ENCODE measurements around the gene C12orf42.
A peak's percentile ranks its signal among the peaks of the same experiment; 100 is the strongest.
"Not testable (repeated sequence)": the region's sequence is repeated elsewhere in the genome, so short reads cannot be mapped to it uniquely, and the experiment has no call there.

Gene C12orf42

GRCh38 chr12:103431950-103432349 lies 63.8 kb downstream of the C12orf42 start:
- TF ChIP-seq PAX5 (IDR thresholded peaks at IDR 0.05; ENCODE audit: insufficient read depth, low read length, severe bottlenecking) (no peak), POLR2A (IDR thresholded peaks at IDR 0.05; ENCODE audit: low read depth, low read length) (no peak), POU2F2 (IDR thresholded peaks at IDR 0.05; ENCODE audit: low read depth, low read length) (no peak), TAF1 (IDR thresholded peaks at IDR 0.05; ENCODE audit: low read depth, low read length) (no peak), SPI1 (IDR thresholded peaks at IDR 0.05; ENCODE audit: low read depth, low read length) (no peak), POLR2AphosphoS5 (IDR thresholded peaks at IDR 0.05; ENCODE audit: low read depth, low read length) (no peak)
- FAIRE-seq = no peak
- DNase-seq (ENCODE audit: insufficient read length, low spot score) = no peak

GRCh38 chr12:103431387-103431786 lies 64.4 kb downstream of the C12orf42 start:
- TF ChIP-seq TAF1 (IDR thresholded peaks at IDR 0.05; ENCODE audit: low read depth, low read length) (no peak), SPI1 (IDR thresholded peaks at IDR 0.05; ENCODE audit: low read depth, low read length) (peak; percentile 91)
- no peak for DNase-seq (ENCODE audit: insufficient read length, low spot score)
- FAIRE-seq = no peak

- FAIRE-seq; DNase-seq (ENCODE audit: insufficient read length, low spot score): not testable (repeated sequence)
Observed at GRCh38 chr12:103425674-103426073, 70.1 kb downstream of the C12orf42 start.

- not testable (repeated sequence) for FAIRE-seq
Observed at GRCh38 chr12:103424849-103425586, 70.8 kb downstream of the C12orf42 start.

GRCh38 chr12:103423516-103423910 lies 72.3 kb downstream of the C12orf42 start:
- no peak for FAIRE-seq
- no peak for DNase-seq (ENCODE audit: insufficient read length, low spot score)
- TF ChIP-seq POLR2AphosphoS5 (IDR thresholded peaks at IDR 0.05; ENCODE audit: low read depth, low read length) = no peak
- no peak for TF ChIP-seq PAX5 (IDR thresholded peaks at IDR 0.05; ENCODE audit: insufficient read depth, low read length, severe bottlenecking)
- no peak for TF ChIP-seq TAF1 (IDR thresholded peaks at IDR 0.05; ENCODE audit: low read depth, low read length)
- no peak for TF ChIP-seq POU2F2 (IDR thresholded peaks at IDR 0.05; ENCODE audit: low read depth, low read length)
- no peak for TF ChIP-seq SPI1 (IDR thresholded peaks at IDR 0.05; ENCODE audit: low read depth, low read length)
- TF ChIP-seq POLR2A (IDR thresholded peaks at IDR 0.05; ENCODE audit: low read depth, low read length) = no peak

More at GRCh38 chr12:103424849-103425586, 70.8 kb downstream of the C12orf42 start:
- not testable (repeated sequence) for DNase-seq (ENCODE audit: insufficient read length, low spot score)

- TF ChIP-seq POU2F2 (IDR thresholded peaks at IDR 0.05; ENCODE audit: low read depth, low read length) (no peak), POLR2A (IDR thresholded peaks at IDR 0.05; ENCODE audit: low read depth, low read length) (no peak), PAX5 (IDR thresholded peaks at IDR 0.05; ENCODE audit: insufficient read depth, low read length, severe bottlenecking) (no peak), POLR2AphosphoS5 (IDR thresholded peaks at IDR 0.05; ENCODE audit: low read depth, low read length) (no peak), TAF1 (IDR thresholded peaks at IDR 0.05; ENCODE audit: low read depth, low read length) (no peak), SPI1 (IDR thresholded peaks at IDR 0.05; ENCODE audit: low read depth, low read length) (no peak)
- no peak for FAIRE-seq
- no peak for DNase-seq (ENCODE audit: insufficient read length, low spot score)
Observed at GRCh38 chr12:103422746-103423515, 72.8 kb downstream of the C12orf42 start.

- TF ChIP-seq POU2F2 (IDR thresholded peaks at IDR 0.05; ENCODE audit: low read depth, low read length) (no peak), POLR2A (IDR thresholded peaks at IDR 0.05; ENCODE audit: low read depth, low read length) (no peak), PAX5 (IDR thresholded peaks at IDR 0.05; ENCODE audit: insufficient read depth, low read length, severe bottlenecking) (no peak), POLR2AphosphoS5 (IDR thresholded peaks at IDR 0.05; ENCODE audit: low read depth, low read length) (no peak), SPI1 (IDR thresholded peaks at IDR 0.05; ENCODE audit: low read depth, low read length) (no peak), TAF1 (IDR thresholded peaks at IDR 0.05; ENCODE audit: low read depth, low read length) (no peak)
- DNase-seq (ENCODE audit: insufficient read length, low spot score) (no peak), FAIRE-seq (no peak)
Observed at GRCh38 chr12:103422328-103422727, 73.4 kb downstream of the C12orf42 start.

- FAIRE-seq = no peak
- DNase-seq (ENCODE audit: insufficient read length, low spot score) = no peak
- no peak for TF ChIP-seq TAF1 (IDR thresholded peaks at IDR 0.05; ENCODE audit: low read depth, low read length)
- TF ChIP-seq PAX5 (IDR thresholded peaks at IDR 0.05; ENCODE audit: insufficient read depth, low read length, severe bottlenecking) = no peak
- TF ChIP-seq SPI1 (IDR thresholded peaks at IDR 0.05; ENCODE audit: low read depth, low read length) = no peak
- TF ChIP-seq POLR2AphosphoS5 (IDR thresholded peaks at IDR 0.05; ENCODE audit: low read depth, low read length) = no peak
- no peak for TF ChIP-seq POLR2A (IDR thresholded peaks at IDR 0.05; ENCODE audit: low read depth, low read length)
- TF ChIP-seq POU2F2 (IDR thresholded peaks at IDR 0.05; ENCODE audit: low read depth, low read length) = no peak
Observed at GRCh38 chr12:103421402-103421801, 74.4 kb downstream of the C12orf42 start.

GRCh38 chr12:103415681-103416080 lies 80.1 kb downstream of the C12orf42 start:
- TF ChIP-seq PAX5 (IDR thresholded peaks at IDR 0.05; ENCODE audit: insufficient read depth, low read length, severe bottlenecking) = no peak
- no peak for TF ChIP-seq POLR2AphosphoS5 (IDR thresholded peaks at IDR 0.05; ENCODE audit: low read depth, low read length)
- no peak for TF ChIP-seq POLR2A (IDR thresholded peaks at IDR 0.05; ENCODE audit: low read depth, low read length)
- no peak for TF ChIP-seq SPI1 (IDR thresholded peaks at IDR 0.05; ENCODE audit: low read depth, low read length)
- no peak for TF ChIP-seq TAF1 (IDR thresholded peaks at IDR 0.05; ENCODE audit: low read depth, low read length)
- TF ChIP-seq POU2F2 (IDR thresholded peaks at IDR 0.05; ENCODE audit: low read depth, low read length) = no peak
- no peak for DNase-seq (ENCODE audit: insufficient read length, low spot score)
- FAIRE-seq = no peak

- FAIRE-seq (no peak), DNase-seq (ENCODE audit: insufficient read length, low spot score) (no peak)
- no peak for TF ChIP-seq POLR2A (IDR thresholded peaks at IDR 0.05; ENCODE audit: low read depth, low read length)
Observed at GRCh38 chr12:103401421-103401820, 94.3 kb downstream of the C12orf42 start.
